Fibroblast of lung (primary cell): ENCODE data around the gene EXOC6B. TPM values are rescaled to one million over a fixed set of nuclear protein-coding genes. Genes with fewer than 3 reads are reported as not detected.

Experiments
- DNase-seq, 2 donors: peaks; one replicate each; pipeline versions ENCODE4 v3.0.0 to v3.0.0-alpha.2; 2010; ENCODE audit warnings: low read depth in 2 of 2
- H2AFZ ChIP-seq: 2 replicates; pipeline ENCODE4 v1.5.1; 2012; ENCODE audit warnings: low read length, control low read depth, inconsistent platforms
- H3K27ac ChIP-seq: 2 replicates; pipeline ENCODE4 v1.5.1; 2011; ENCODE audit warnings: low read length, control low read depth; ENCODE audit not compliant: insufficient read depth
- H3K27me3 ChIP-seq: 2 replicates; pipeline ENCODE4 v1.5.1; 2011; ENCODE audit warnings: mild to moderate bottlenecking, low read length; ENCODE audit not compliant: control insufficient read depth, insufficient read depth
- H3K36me3 ChIP-seq: 2 replicates; pipeline ENCODE4 v1.5.1; 2011; ENCODE audit warnings: low read length; ENCODE audit not compliant: control insufficient read depth, insufficient read depth
- H3K4me1 ChIP-seq: 2 replicates; pipeline ENCODE4 v1.5.1; 2011; ENCODE audit warnings: low read length; ENCODE audit not compliant: control insufficient read depth, insufficient read depth; ENCODE audit errors: extremely low read depth
- H3K4me2 ChIP-seq: 2 replicates; pipeline ENCODE4 v1.5.1; 2011; ENCODE audit warnings: low read length, control low read depth; ENCODE audit not compliant: insufficient read depth; ENCODE audit errors: extremely low read depth
- H3K4me3 ChIP-seq, 4 experiments: fragments of 200-600 bp in 1 of 4; sonication (generic) in 1 of 4; replicated peaks in 1 of 4; 2 replicates each; pipeline ENCODE4 v1.5.1; 2011 to 2016; ENCODE audit warnings: low read length in 4 of 4, low read depth in 3 of 4, mild to moderate bottlenecking in 3 of 4, control low read depth in 2 of 4, inconsistent platforms in 1 of 4, mixed read lengths in 1 of 4; ENCODE audit not compliant: insufficient read depth in 1 of 4; ENCODE audit errors: control extremely low read depth in 1 of 4
- H3K79me2 ChIP-seq: 2 replicates; pipeline ENCODE4 v1.5.1; 2012; ENCODE audit warnings: mild to moderate bottlenecking, low read length, inconsistent platforms; ENCODE audit not compliant: control insufficient read depth, insufficient read depth
- H3K9ac ChIP-seq: 2 replicates; pipeline ENCODE4 v1.5.1; 2011; ENCODE audit warnings: mild to moderate bottlenecking, low read length, control low read depth; ENCODE audit not compliant: insufficient read depth
- H3K9me3 ChIP-seq: 2 replicates; pipeline ENCODE4 v1.5.1; 2012; ENCODE audit warnings: low read depth, low read length; ENCODE audit not compliant: control insufficient read depth, insufficient read depth
- H4K20me1 ChIP-seq: 2 replicates; pipeline ENCODE4 v1.5.1; 2011; ENCODE audit warnings: low read length; ENCODE audit not compliant: control insufficient read depth, insufficient read depth; ENCODE audit errors: extremely low read depth
- CTCF ChIP-seq, 2 donors: IDR thresholded peaks in 1 of 2; conservative IDR thresholded peaks in 1 of 2; 1 replicate in 1 of 2; 2 replicates in 1 of 2; pipeline ENCODE4 v1.5.1; 2011 to 2012; ENCODE audit warnings: low read length in 2 of 2, control low read depth in 1 of 2, inconsistent platforms in 1 of 2, low read depth in 1 of 2, mild to moderate bottlenecking in 1 of 2
- EZH2 ChIP-seq: IDR thresholded peaks from 2 replicates; pipeline ENCODE4 v1.5.1; 2012; ENCODE audit warnings: low read length, control low read depth, mild to moderate bottlenecking; ENCODE audit errors: missing control alignments
- polyA plus RNA-seq, 2 donors: library from polyadenylated mRNA; depleted of rRNA in 1 of 2; stranded (reverse) in 1 of 2; unstranded in 1 of 2; fragments of >200 nt; gene quantifications; 2 replicates each; pipeline ENCODE4 v1.2.1, GENCODE V29; 2011 to 2012; ENCODE audit warnings: missing spikeins in 1 of 2
- total RNA-seq: library from RNA; depleted of rRNA; stranded (reverse); fragments of >200 nt; gene quantifications from 2 replicates; pipeline ENCODE4 v1.2.1, GENCODE V29; 2014

Gene EXOC6B
- total and polyA plus RNA-seq, 2 donors (not counting 1 experiment from before 2014, with no cell fraction given) = 26.3 to 36.5 TPM

- TF ChIP-seq EZH2 = no peak
- peak in 1 of 2 donors; percentile 51 for TF ChIP-seq CTCF (conservative IDR thresholded peaks at IDR 0.05 in 1 of 2, IDR thresholded peaks at IDR 0.05 in 1 of 2; ENCODE audit: low read depth in 1 of 2, low read length in 2 of 2)
- H3K79me2 ChIP-seq = no peaks in the 10 kb centered on the region
- no peaks in the 10 kb centered on the region for H3K4me1 ChIP-seq
- no peaks in the 10 kb centered on the region for H4K20me1 ChIP-seq
- no peak overlapping the region for H3K9ac ChIP-seq
- no peak overlapping the region for H3K4me3 ChIP-seq
- peak; percentile 85 to 88 for DNase-seq
- no peak overlapping the region for H3K4me2 ChIP-seq
- no peaks in the 10 kb centered on the region for H3K36me3 ChIP-seq
- no peaks in the 10 kb centered on the region for H3K27me3 ChIP-seq
- no peak overlapping the region for H2AFZ ChIP-seq
- H3K9me3 ChIP-seq = no peaks in the 10 kb centered on the region
- H3K27ac ChIP-seq = no peak overlapping the region
Observed at GRCh38 chr2:72367530-72368225, 458.2 kb downstream of the EXOC6B start.

GRCh38 chr2:72363406-72363805 is 462.4 kb downstream of the EXOC6B start:
- no peak overlapping the region for H3K27ac ChIP-seq

GRCh38 chr2:72362733-72363132 is 463.1 kb downstream of the EXOC6B start:
- Histone ChIP-seq H3K4me3 (no peak overlapping the region), H3K36me3 (no peaks in the 10 kb centered on the region), H3K9ac (no peak overlapping the region), H4K20me1 (no peaks in the 10 kb centered on the region), H2AFZ (no peak overlapping the region), H3K27ac (no peak overlapping the region), H3K79me2 (no peaks in the 10 kb centered on the region), H3K27me3 (no peaks in the 10 kb centered on the region), H3K4me2 (no peak overlapping the region), H3K9me3 (no peaks in the 10 kb centered on the region), H3K4me1 (no peaks in the 10 kb centered on the region)
- no peak for DNase-seq
- TF ChIP-seq CTCF (conservative IDR thresholded peaks at IDR 0.05 in 1 of 2, IDR thresholded peaks at IDR 0.05 in 1 of 2; ENCODE audit: low read depth in 1 of 2, low read length in 2 of 2) (no peak), EZH2 (no peak)

More at GRCh38 chr2:72363406-72363805, 462.4 kb downstream of the EXOC6B start:
- Histone ChIP-seq H3K9me3 (no peaks in the 10 kb centered on the region), H3K79me2 (no peaks in the 10 kb centered on the region), H2AFZ (no peak overlapping the region), H3K4me3 (no peak overlapping the region), H4K20me1 (no peaks in the 10 kb centered on the region), H3K27me3 (no peaks in the 10 kb centered on the region), H3K4me2 (no peak overlapping the region), H3K9ac (no peak overlapping the region), H3K36me3 (no peaks in the 10 kb centered on the region), H3K4me1 (no peaks in the 10 kb centered on the region)
- no peak for DNase-seq
- TF ChIP-seq EZH2 (no peak), CTCF (conservative IDR thresholded peaks at IDR 0.05 in 1 of 2, IDR thresholded peaks at IDR 0.05 in 1 of 2; ENCODE audit: low read depth in 1 of 2, low read length in 2 of 2) (no peak)
